Hematopoietic multipotent progenitor cell (in vitro differentiated cells): ENCODE results near the gene WDR33. TPM values are rescaled to one million over a fixed set of nuclear protein-coding genes. Genes with fewer than 3 reads are reported as not detected.

Experiments used
- DNase-seq, 3 donors: peaks; one replicate each; pipeline ENCODE4 v3.0.0-alpha.2; 2011 to 2015; ENCODE audit warnings: low read depth in 2 of 3, low spot score in 2 of 3
- total RNA-seq: library from RNA; depleted of rRNA; stranded (reverse); fragments of >200 nt; gene quantifications from one replicate; pipeline ENCODE4 v1.2.3, GENCODE V29; 2012

Gene WDR33
- total RNA-seq, 1 donor, result 26.9 TPM

DNA sequence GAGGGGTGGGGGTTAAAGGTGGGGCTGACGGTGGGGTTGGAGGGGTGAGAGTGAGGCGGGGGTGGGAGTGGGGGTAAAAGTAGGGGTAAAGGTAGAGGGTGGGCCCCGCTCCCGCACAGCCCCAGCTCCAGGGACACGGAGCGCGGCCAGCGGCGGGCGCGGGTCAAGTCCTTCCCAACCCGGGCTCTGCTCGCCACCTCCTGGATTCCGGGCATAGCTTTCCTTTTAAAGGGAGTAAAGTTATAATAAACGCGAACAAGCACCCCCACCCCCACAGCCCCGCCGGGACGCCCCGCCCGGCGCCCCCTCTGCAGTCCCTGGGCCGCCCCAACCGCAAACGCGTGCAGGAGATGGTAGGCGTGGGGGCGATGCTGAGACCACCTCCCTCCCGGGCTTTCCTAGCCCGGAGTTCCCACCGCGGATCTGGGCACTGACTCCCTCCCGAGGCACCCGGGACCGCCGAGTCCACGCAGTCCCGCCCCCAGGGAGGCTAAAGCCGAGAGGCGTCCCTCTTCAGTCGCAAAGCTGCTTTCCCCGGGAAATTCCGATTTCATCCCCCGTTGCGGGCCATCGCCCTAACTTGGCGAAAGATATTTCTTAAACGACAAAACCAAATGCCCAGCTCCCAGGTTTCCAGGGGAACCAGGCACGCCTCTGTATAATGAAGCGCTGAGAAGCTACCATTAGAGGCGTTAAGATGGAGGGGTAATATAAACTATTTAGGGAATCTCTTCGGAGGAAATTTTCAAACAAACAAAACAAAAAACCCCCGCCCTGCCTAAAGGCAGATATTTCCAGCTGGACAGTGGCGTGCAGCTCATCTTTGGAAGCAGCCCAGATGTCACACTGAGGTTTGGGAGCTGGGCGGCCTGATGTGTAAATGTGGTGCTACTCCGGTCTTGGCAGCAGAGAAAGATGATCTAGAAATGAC, 135.4 kb downstream of the WDR33 start, which contains the start of gene LIMS2:
Gene LIMS2 (minus strand): TSS at position 200 of the 931 bp plus-strand sequence. CDS start 506 bp downstream, outside the sequence.
- DNase-seq, result no peak

- peak in 1 of 3 donors; percentile 34 for DNase-seq
These were observed 136.4 kb downstream of the WDR33 start for GRCh38 chr2:127674241-127675209.

- DNase-seq, result no peak
These were observed 137.5 kb downstream of the WDR33 start for GRCh38 chr2:127673291-127674069.

- DNase-seq, result no peak
These were observed 138.4 kb downstream of the WDR33 start for GRCh38 chr2:127672341-127673224.

- no peak for DNase-seq
These were observed 139.2 kb downstream of the WDR33 start for GRCh38 chr2:127671557-127672302.

DNA sequence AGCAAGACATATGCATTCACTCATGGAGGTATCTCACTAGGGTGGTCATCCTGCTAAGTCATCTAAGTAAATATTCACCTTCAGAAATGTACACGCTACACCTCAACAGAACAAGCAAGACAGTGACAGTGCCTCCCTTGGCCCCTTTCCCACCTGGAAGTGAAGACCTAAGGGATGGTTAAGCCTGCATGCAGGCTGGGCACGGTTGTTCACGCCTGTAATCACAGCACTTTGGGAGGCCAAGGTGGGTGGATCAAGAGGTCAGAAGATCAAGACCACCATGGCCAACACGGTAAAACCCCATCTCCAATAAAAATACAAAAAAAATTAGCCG, 140.0 kb downstream of the WDR33 start:
- DNase-seq, result no peak

DNA sequence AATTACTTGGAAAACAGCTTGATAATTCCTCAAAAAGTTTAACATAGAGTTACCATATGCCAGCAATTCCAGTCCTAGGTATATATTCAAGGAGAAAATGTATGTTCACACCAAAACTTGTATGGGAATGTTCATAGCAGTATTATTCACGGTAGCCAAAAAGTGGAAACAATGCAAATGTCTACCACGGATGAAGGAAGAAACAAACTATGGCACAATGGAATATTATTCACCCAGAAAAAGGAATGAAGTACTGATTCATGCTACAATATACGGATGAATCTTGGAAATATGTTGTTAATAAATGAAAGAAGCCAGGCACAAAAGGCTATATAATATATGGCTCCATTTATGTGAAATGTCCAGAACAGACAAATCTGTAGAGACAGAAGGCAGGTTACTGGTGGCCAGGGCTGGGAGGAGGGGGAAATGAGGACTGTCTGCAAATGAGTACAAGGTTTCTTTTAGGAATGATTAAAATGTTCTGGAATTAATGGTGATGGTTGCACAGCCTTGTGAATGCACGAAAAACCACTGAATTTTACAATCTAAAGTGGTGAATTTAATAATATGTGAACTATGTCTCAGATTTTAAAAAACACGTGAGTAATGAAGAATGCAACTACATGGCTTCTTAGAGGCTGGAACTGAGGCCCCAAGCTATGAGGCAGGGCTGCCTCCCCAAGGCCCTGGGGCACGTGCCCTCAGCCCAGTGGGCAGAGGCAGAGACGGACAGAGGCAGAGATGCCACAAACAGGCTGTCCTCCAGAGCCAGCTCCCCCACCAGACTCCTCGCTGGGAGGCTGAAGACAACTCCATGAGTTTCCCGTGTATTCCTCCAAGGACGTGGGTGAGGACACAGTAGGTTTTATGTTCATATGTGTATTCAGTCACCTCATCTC, 140.7 kb downstream of the WDR33 start:
- no peak for DNase-seq

- DNase-seq, result no peak
These were observed 141.9 kb downstream of the WDR33 start for GRCh38 chr2:127669056-127669455.

GRCh38 chr2:127665267-127665893, 145.6 kb downstream of the WDR33 start:
- no peak for DNase-seq

GRCh38 chr2:127664895-127665225, 146.1 kb downstream of the WDR33 start:
- no peak for DNase-seq

DNA sequence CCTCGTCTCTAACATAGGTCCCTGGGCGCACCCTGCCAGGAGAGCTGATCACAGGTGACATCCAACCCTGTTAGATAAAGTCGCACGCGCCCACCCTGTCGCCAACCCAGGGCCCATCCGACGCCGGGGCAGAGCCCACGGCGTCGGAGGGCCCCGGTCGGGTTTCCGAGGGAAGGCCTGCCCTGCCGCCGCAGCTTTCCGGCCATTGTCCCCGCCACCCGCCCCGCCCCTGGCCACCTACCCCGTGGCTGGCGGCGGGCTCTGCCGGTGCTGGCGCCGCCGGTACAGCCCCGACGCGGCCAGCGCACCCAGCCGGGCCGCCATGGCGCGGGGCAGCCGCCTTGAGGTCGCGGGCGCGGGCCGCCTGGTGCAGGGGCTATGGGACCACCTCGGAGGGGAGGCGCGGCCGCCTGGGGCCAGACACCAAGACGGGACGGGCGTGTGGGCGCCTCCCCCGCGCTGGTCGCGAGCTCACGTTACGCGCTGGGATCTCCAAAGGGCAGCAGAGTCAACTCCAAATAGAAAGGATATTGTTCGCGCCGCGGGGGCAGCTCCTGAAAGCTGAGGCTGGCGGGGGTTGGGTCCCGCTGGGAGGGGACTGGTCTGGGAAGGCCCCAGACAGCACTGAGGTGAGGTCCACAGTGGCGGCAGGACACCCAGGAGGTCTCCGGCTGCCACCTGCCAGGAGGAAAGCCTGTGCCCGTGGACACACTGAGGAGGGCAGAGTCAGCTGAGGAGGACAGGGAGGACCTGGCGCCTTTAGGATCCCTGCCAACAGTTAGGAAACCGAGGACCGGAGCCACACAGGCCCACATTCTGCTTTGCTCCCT, 146.7 kb downstream of the WDR33 start:
- no peak for DNase-seq

DNA sequence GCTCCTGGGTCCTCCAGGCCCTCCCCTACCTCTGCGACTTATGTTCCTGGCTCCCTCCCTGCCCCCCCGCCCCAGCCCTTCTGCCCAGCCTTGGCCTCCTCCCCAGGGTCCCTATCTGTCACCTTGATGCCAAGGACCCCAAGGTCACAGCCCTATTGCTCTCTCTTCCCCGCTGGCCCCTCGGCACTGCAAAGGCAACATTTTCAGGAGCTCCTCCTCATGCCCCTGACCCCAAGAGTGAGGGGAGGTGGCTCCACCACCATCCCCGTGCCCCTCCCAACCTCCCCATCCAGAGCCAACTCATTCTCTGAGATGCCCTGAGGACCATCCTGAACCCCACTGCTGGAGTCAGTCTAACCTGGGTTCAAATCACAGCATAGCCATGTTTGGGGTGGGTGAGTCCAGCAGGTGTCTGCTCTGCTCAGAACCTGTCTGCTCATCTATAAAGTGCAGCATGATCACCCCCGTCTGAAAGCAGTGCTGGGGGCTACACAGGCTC, 147.4 kb downstream of the WDR33 start:
- no peak for DNase-seq

- DNase-seq, result no peak
These were observed 147.9 kb downstream of the WDR33 start for GRCh38 chr2:127662937-127663565.

GRCh38 chr2:127661949-127662510, 148.9 kb downstream of the WDR33 start:
- DNase-seq, result no peak

- DNase-seq, result no peak
These were observed 149.8 kb downstream of the WDR33 start for GRCh38 chr2:127661072-127661649.
